Stimulated activated CD4-positive, alpha-beta T cell treated with anti-CD3 and anti-CD28 coated beads, Interleukin-15, amount 100 ng/mL, for 1 hour (primary cell): ENCODE results near the gene GCSAM.
A peak's percentile ranks its signal among the peaks of the same experiment; 100 is the strongest.

Experiments
- DNase-seq, 2 donors: peaks; one replicate each; pipeline ENCODE4 v3.0.0-alpha.2; 2020; ENCODE audit warnings: low read depth in 1 of 2, low spot score in 1 of 2

The GCSAM gene

DNA sequence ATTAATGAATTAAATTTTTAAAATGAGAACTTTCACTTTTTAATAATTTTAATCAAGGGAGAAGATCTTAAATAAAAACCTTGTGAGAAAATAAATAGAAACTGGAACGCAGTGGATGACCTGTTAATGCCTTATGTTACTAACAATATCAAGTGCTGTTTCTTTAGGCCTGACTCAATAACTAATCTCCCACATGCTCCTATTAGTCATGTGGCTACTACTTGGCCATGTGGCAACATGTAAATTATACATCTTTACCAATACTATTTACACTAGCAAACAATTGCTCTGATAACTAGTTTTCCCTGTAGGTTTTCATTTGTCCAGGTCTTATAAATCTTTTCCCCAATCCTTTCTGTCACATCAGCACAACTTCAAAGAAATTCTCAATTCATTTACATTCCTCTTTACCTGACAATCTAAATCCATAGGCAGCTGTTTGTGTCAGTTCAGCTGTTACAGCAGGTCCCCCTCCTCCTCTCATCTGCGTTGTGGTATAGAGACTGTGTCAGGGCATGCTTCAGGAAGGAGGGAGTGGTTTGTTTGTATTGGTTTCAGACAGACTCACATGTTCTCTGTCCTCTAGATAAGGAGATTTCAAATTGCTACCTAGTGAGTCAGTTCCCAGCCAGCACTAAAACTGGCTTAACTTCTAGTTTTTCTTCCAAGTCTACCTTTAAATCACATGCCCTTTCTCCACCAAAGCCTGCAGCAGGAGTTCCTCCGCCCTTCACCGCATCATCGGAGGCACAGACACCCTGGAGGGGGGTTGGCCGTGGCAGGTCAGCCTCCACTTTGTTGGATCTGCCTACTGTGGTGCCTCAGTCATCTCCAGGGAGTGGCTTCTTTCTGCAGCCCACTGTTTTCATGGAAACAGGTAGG lies 58.2 kb downstream of the GCSAM start:
- DNase-seq: no peak

DNA sequence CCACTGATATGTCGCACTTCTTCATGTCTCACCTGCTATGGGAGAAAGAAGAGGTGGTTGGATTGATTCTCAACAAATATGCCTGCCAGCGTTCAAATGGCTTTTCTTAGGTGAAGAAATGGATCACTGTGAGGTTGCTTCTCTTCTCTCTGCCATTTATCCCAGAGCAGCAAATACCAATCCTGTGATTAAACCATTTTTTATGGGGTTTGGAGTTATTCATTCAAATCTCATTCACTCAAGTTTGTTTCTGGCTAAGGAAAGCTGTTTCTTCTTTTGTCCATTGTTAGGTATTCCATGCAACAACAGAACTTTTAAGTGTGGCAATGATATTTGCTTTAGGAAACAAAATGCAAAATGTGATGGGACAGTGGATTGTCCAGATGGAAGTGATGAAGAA lies 59.0 kb downstream of the GCSAM start:
- no peak for DNase-seq

DNA sequence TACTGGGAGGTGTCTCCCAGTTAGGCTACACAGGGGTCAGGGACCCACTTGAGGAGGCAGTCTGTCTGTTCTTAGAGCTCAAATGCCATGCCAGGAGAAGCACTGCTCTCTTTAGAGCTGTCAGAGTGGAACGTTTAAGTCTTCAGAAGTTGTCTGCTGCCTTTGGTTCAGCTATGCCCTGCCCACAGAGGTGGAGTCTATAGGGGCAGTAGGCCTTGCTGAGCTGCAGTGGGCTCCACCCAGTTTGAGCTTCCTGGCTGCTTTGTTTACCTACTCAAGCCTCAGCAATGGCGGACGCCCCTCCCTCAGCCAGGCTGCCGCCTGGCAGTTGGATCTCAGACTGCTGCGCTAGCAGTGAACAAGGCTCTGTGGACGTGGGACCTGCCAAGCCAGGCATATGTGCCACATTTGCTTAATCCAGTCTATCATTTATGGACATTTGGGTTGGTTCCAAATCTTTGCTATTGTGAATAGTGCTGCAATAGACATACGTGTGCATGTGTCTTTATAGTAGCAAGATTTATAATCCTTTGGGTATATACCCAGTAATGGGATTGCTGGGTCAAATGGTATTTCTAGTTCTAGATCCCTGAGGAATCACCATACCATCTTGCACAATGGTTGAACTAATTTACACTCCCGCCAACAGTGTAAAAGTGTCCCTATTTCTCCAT lies 60.5 kb downstream of the GCSAM start:
- peak in 1 of 2 donors; percentile 48 for DNase-seq
